ENCODE measurements around the gene SYNPO2.

The SYNPO2 gene

DNA sequence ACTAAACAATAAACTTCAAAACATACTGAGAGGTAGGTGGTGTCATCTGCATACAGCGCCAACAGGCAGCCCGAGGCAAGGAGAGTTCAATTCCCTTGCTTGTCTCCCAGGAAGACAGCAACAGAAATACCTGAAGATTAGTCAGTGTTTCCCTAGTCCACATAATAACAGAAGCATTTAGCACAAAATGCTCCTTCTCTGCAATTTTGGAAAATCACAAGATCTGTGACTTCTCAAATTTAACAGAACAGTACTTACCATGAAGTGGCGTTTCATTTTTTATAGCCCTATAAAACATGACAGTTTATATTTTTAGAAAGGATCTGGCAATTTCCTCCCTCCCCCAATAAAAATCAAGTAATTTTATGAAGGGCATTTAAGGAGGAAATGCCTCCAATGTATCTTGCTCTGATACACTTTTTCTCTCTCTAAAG lies 179.9 kb downstream of the SYNPO2 start:
- no peak overlapping the region for H3K4me3 ChIP-seq (replicated peaks; ENCODE audit: low read depth, low read length)
- TF ChIP-seq CTCF (IDR thresholded peaks at IDR 0.05; ENCODE audit: low read length, missing control alignments) = no peak
- no peak for DNase-seq (ENCODE audit: low read depth)

DNA sequence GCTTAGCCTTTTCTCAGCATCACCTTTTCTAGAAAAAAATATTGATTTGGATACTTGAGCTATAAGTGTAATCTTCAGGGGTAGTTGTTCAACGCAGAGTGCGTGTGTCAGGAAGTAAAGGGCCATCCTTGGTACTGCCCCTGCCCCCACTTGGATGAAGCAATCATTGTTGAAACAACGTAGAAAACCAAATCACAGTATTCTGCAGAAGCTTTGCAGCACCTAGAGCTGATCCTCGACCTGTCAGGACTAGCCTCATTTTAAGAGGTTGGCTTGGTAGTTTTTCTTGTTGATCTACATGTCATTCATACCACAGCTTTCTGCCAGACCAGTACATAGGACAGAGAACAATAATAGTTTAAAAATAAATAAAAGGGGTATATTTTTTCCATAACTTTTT lies 181.6 kb downstream of the SYNPO2 start:
- TF ChIP-seq CTCF (IDR thresholded peaks at IDR 0.05; ENCODE audit: low read length, missing control alignments) = no peak
- no peak for DNase-seq (ENCODE audit: low read depth)
- no peak overlapping the region for H3K4me3 ChIP-seq (replicated peaks; ENCODE audit: low read depth, low read length)

DNA sequence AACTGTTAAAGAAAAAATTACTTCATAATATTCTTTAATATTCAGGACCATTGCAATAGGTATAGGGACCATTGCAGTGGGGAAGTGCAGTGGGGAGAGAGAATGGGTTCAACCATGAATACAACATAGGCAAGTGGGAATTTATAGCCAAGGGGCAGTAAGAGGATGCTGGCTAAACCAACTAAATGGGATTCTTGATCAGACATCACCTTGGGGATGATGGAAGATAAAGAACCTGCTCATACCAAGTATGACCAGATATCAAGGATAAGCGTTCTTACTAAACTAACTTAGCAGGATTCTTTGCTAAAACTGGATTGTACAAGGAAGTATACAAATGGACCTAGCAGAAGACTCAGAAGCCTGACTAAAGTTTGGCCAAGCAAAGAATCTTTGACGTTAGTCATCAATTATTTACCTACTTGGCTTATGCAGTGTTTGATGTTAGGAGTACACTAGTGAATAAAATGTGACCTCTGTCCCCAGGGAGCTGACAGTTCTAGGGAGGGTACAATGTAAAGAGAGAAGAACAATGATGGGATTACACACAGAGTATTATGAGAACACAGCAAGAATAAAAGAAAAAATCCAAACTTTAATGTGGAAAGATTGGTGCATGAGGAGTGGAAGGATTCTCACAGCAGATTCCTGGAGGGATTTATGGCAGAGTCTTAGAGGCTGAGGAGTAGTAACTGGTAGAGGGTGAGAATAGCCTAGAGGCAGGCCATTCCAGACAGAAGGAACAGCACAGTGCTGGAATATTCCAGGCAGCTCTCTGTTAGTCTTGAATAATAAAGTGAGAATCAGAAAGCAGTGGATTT lies 192.3 kb downstream of the SYNPO2 start:
- H3K4me3 ChIP-seq (replicated peaks; ENCODE audit: low read depth, low read length) = no peak overlapping the region
- DNase-seq (ENCODE audit: low read depth) = no peak
- TF ChIP-seq CTCF (IDR thresholded peaks at IDR 0.05; ENCODE audit: low read length, missing control alignments) = no peak

GRCh38 chr4:119081542-119081859 lies 192.8 kb downstream of the SYNPO2 start:
- no peak for DNase-seq (ENCODE audit: low read depth)
- TF ChIP-seq CTCF (IDR thresholded peaks at IDR 0.05; ENCODE audit: low read length, missing control alignments) = no peak
- H3K4me3 ChIP-seq (replicated peaks; ENCODE audit: low read depth, low read length) = no peak overlapping the region

- no peak overlapping the region for H3K4me3 ChIP-seq (replicated peaks; ENCODE audit: low read depth, low read length)
- TF ChIP-seq CTCF (IDR thresholded peaks at IDR 0.05; ENCODE audit: low read length, missing control alignments) = no peak
- no peak for DNase-seq (ENCODE audit: low read depth)
These were observed 193.3 kb downstream of the SYNPO2 start for GRCh38 chr4:119081943-119082342.

DNA sequence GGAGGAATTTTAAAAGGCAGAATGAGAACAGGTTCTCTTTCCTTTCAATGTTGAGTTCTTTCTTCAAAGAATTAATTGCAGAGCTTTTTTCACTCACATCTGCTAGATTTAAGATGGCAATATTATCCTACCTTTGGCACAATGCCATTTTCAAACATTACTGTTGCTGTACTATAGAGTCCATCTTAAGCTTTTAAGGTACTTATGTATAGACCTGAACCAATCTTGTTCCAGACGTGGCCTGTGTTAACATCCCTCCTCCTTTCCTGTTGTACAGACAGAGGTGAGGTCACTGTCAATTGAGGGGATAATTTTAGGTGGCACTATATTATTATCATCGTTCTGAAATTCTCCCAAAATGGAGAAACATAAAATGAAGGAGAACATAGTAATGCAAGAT lies 194.0 kb downstream of the SYNPO2 start:
- no peak overlapping the region for H3K4me3 ChIP-seq (replicated peaks; ENCODE audit: low read depth, low read length)
- no peak for DNase-seq (ENCODE audit: low read depth)
- no peak for TF ChIP-seq CTCF (IDR thresholded peaks at IDR 0.05; ENCODE audit: low read length, missing control alignments)

DNA sequence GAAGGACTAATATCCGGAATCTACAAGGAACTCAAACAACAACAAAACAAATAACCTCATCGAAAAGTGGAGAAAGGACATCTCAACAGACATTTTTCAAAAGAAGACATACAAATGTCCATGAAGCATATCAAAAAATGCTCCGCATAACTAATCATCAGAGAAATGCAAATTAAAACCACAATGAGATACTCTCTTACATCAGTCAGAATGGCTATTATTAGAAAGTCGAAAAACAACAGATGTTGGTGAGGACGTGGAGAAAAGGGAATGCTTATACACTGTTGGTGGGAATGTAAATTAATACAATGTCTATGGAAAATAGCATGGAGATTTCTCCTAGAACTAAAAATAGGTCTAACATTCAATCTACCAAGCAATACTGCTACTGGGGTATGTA lies 195.9 kb downstream of the SYNPO2 start:
- no peak for DNase-seq (ENCODE audit: low read depth)
- no peak overlapping the region for H3K4me3 ChIP-seq (replicated peaks; ENCODE audit: low read depth, low read length)
- no peak for TF ChIP-seq CTCF (IDR thresholded peaks at IDR 0.05; ENCODE audit: low read length, missing control alignments)
